K562 (cell line): Measurements from ENCODE around the gene FAM193A. TPM values are rescaled to one million over a fixed set of nuclear protein-coding genes. Genes with fewer than 3 reads are reported as not detected.

Source experiments
- ATAC-seq: fragments of 200-7000 bp; cut with Tn5 transposase; 3 replicates; pipeline ENCODE4 v1.9.1; 2020; ENCODE audit warnings: moderate library complexity
- BruUV-seq: library from RNA; stranded (reverse); fragments of 400-500 nt; replicated peaks from 2 replicates; lab custom pipeline; 2021; lab: Mats Ljungman, UMichigan
- CTCF ChIA-PET: fragments of 300-600 bp; formaldehyde crosslinking; extraction: SDS; loops from one replicate; lab custom pipeline; 2021; ENCODE audit warnings: low intra/inter-chr PET ratio; lab: Yijun Ruan, JAX
- POLR2A ChIA-PET: fragments of 300-600, 350-650 bp; sonication (Branson Sonifier 250); formaldehyde crosslinking; extraction: SDS; loops from one replicate; lab custom pipeline; 2021; ENCODE audit warnings: antibody characterized with exemption, inconsistent platforms; lab: Yijun Ruan, JAX
- DNase-seq, 4 experiments: peaks; one replicate each; pipeline versions ENCODE4 v3.0.0 to v3.0.0-alpha.2; 2011 to 2018; ENCODE audit warnings: low spot score in 3 of 4, mixed read lengths in 3 of 4; ENCODE audit errors: extremely low read depth in 1 of 4
- FAIRE-seq: peaks from 2 replicates; lab custom pipeline; 2011; peaks lifted over from hg19 to GRCh38; lab: Jason Lieb, UNC
- H2AFZ ChIP-seq: 2 replicates; pipeline ENCODE4 v1.6.0; 2011; ENCODE audit warnings: low read depth, low read length, control low read depth, inconsistent platforms
- H3K27ac ChIP-seq: fragments of 200-600 bp; 3 replicates; pipeline ENCODE4 v1.8.0; 2011; ENCODE audit warnings: low read depth, mild to moderate bottlenecking, control low read depth, inconsistent platforms, low read length, moderate library complexity, mixed read lengths; ENCODE audit errors: extremely low read depth
- H3K27me3 ChIP-seq, 2 experiments: fragments of 300-600 bp in 1 of 2; 2 replicates in 1 of 2; 3 replicates in 1 of 2; pipeline versions ENCODE4 v1.6.0 to v1.8.0; 2011; ENCODE audit warnings: inconsistent platforms in 2 of 2, low read length in 2 of 2, mild to moderate bottlenecking in 1 of 2, mixed read lengths in 1 of 2, moderate library complexity in 1 of 2; ENCODE audit not compliant: control insufficient read depth in 2 of 2, insufficient read depth in 2 of 2
- H3K36me3 ChIP-seq: fragments of 300-600 bp; 3 replicates; pipeline ENCODE4 v1.8.0; 2011; ENCODE audit warnings: mild to moderate bottlenecking, low read length, inconsistent platforms; ENCODE audit not compliant: control insufficient read depth, insufficient read depth
- H3K4me1 ChIP-seq, 2 experiments: fragments of 200-600 bp in 1 of 2; replicated peaks in 1 of 2; 2 replicates in 1 of 2; 3 replicates in 1 of 2; pipeline versions ENCODE4 v1.5.1 to v1.8.0; 2011; ENCODE audit warnings: inconsistent platforms in 2 of 2, low read length in 2 of 2, mild to moderate bottlenecking in 1 of 2, mixed read lengths in 1 of 2, moderate library complexity in 1 of 2; ENCODE audit not compliant: control insufficient read depth in 2 of 2, insufficient read depth in 2 of 2
- H3K4me2 ChIP-seq: 2 replicates; pipeline ENCODE4 v1.6.1; 2011; ENCODE audit warnings: low read length, control low read depth, inconsistent platforms, mixed read lengths; ENCODE audit not compliant: insufficient read depth
- H3K4me3 ChIP-seq: fragments of 200-600 bp; sonication (generic), shearing (Covaris generic); 2 replicates; pipeline ENCODE4 v1.5.1; 2016; ENCODE audit warnings: control low read depth, inconsistent platforms
- H3K79me2 ChIP-seq: fragments of 200-600 bp; 3 replicates; pipeline ENCODE4 v1.8.0; 2011; ENCODE audit warnings: low read length, inconsistent platforms; ENCODE audit not compliant: control insufficient read depth, insufficient read depth
- H3K9ac ChIP-seq, 2 experiments: 2 replicates each; pipeline versions ENCODE4 v1.6.0 to v1.6.1; 2011; ENCODE audit warnings: low read depth in 2 of 2, low read length in 2 of 2, control low read depth in 1 of 2, inconsistent platforms in 1 of 2, mild to moderate bottlenecking in 1 of 2, mixed read lengths in 1 of 2; ENCODE audit not compliant: insufficient read depth in 1 of 2
- H3K9me1 ChIP-seq: one replicate; pipeline ENCODE4 v1.6.0; 2011; ENCODE audit warnings: inconsistent platforms, mild to moderate bottlenecking, low read length, moderate library complexity; ENCODE audit not compliant: control insufficient read depth, insufficient read depth
- H3K9me3 ChIP-seq: replicated peaks from 2 replicates; pipeline ENCODE4 v1.5.1; 2011; ENCODE audit warnings: low read depth, low read length, inconsistent platforms; ENCODE audit not compliant: control insufficient read depth, insufficient read depth
- H4K20me1 ChIP-seq: replicated peaks from 2 replicates; pipeline ENCODE4 v1.6.1; 2011; ENCODE audit warnings: low read length, inconsistent platforms, mixed read lengths; ENCODE audit not compliant: control insufficient read depth, insufficient read depth
- EGR1 ChIP-seq: fragments of 450-650 bp; conservative IDR thresholded peaks from 2 replicates; pipeline ENCODE4 v1.6.1; 2017; ENCODE audit warnings: mild to moderate bottlenecking
- ESRRA ChIP-seq: fragments of 450-650 bp; IDR thresholded peaks from 2 replicates; pipeline ENCODE4 v1.6.1; 2014; ENCODE audit warnings: low read depth, mild to moderate bottlenecking, moderate library complexity, borderline replicate concordance
- HOXB6 ChIP-seq: fragments of 250-450 bp; sonication (Bioruptor Pico); IDR thresholded peaks from 2 replicates; pipeline ENCODE4 v1.5.1; 2022; ENCODE audit warnings: mild to moderate bottlenecking, borderline replicate concordance
- MTA2 ChIP-seq: fragments of 450-650 bp; IDR thresholded peaks from 2 replicates; pipeline ENCODE4 v1.6.1; 2016; ENCODE audit warnings: low read depth
- NR2C2 ChIP-seq, 2 experiments: fragments of 200-800 bp in 1 of 2; sonication (Bioruptor generic) in 1 of 2; sonication (generic) in 1 of 2; formaldehyde crosslinking in 1 of 2; IDR thresholded peaks; 2 replicates each; pipeline versions ENCODE4 v1.6.1 to v1.8.0; 2016 to 2022; ENCODE audit warnings: mild to moderate bottlenecking in 1 of 2, missing compliant biosample characterization in 1 of 2, missing genetic modification characterization in 1 of 2, missing genetic modification reagents in 1 of 2
- REST ChIP-seq, 2 experiments: fragments of 450-650 bp; formaldehyde crosslinking in 1 of 2; IDR thresholded peaks; 2 replicates each; pipeline versions ENCODE4 v1.4.0 to v1.6.1; 2014 to 2020; ENCODE audit warnings: mild to moderate bottlenecking in 2 of 2, borderline replicate concordance in 1 of 2, low read depth in 1 of 2
- SP2 ChIP-seq: IDR thresholded peaks from 2 replicates; pipeline ENCODE4 v1.6.1; 2011; ENCODE audit warnings: mild to moderate bottlenecking, low read depth, low read length, moderate library complexity; ENCODE audit not compliant: poor library complexity, severe bottlenecking; ENCODE audit errors: extremely low read depth
- ZNF354B ChIP-seq: fragments of 250-450 bp; sonication (Bioruptor Pico); IDR thresholded peaks from 2 replicates; pipeline ENCODE4 v1.4.0; 2020
- ZNF589 ChIP-seq: fragments of 200-800 bp; sonication (Bioruptor generic); IDR thresholded peaks from 2 replicates; pipeline ENCODE4 v1.6.1; 2016; ENCODE audit warnings: low read depth, missing genetic modification characterization, missing compliant biosample characterization
- WGBS: fragments of 100-300 bp; shearing (Covaris generic); methylation state at CpG from one replicate; pipeline ENCODE4 v1.1.6; 2016; ENCODE audit warnings: low coverage, mixed read lengths; ENCODE audit not compliant: insufficient coverage; ENCODE audit errors: missing lambda C conversion rate; 5-methylcytosine and 5-hydroxymethylcytosine counted together
- in situ Hi-C: fragments of 300-500 bp; cut with MboI; formaldehyde crosslinking; loops from 4 replicates; pipeline ENCODE4 v1.15.0; 2018; ENCODE audit warnings: inconsistent platforms, mixed read lengths
- intact Hi-C: fragments of 100-400 bp; cut with micrococcal nuclease; formaldehyde crosslinking; loops from 2 replicates; pipeline ENCODE4 v1.14.2; 2022
- polyA plus RNA-seq, 8 experiments: library from polyadenylated mRNA; depleted of rRNA in 4 of 8; stranded (reverse) in 5 of 8; unstranded in 3 of 8; fragments of >200 nt; fragmentation: Nextera tagmentation in 2 of 8; fragmentation: Illumina TruSeq in 1 of 8; extraction: Ambion mirVana in 2 of 8; extraction: Trizol in 1 of 8; gene quantifications; 2 replicates each; pipeline versions ENCODE4 v1.2.1 to v1.2.3, GENCODE V29; 2011 to 2014; ENCODE audit warnings: inconsistent platforms in 1 of 8, missing spikeins in 1 of 8
- total RNA-seq, 7 experiments: library from RNA; depleted of rRNA in 6 of 7; stranded (reverse); fragments of >200 nt in 6 of 7; fragmentation: Illumina TruSeq in 2 of 7; extraction: Trizol in 2 of 7; gene quantifications; 2 replicates each; pipeline versions ENCODE4 v1.2.1 to v1.2.3, GENCODE V29; 2011 to 2021; ENCODE audit warnings: low replicate concordance in 1 of 7
- TF ChIP-seq, protein P1 (sequence below): sonication (generic); IDR thresholded peaks from 2 replicates; pipeline ENCODE4 v1.6.1; 2016

FAM193A gene
- total and polyA plus RNA-seq, 9 of the 15 experiments (the other 6 are each of a cell fraction or from before 2014, with no cell fraction given), result 0.46 to 24.6 (median 9.6) TPM

- H3K9me1 ChIP-seq, result peaks cover 2% of the 10 kb centered on the region
- peaks cover 12% of the 10 kb centered on the region; the same call in 1 of the 3 replicates for H3K79me2 ChIP-seq
- H3K36me3 ChIP-seq, result peaks cover 69% of the 10 kb centered on the region; the same call in 2 of the 3 replicates
- intact Hi-C loops (no loop called here), in situ Hi-C loops (no loop called here)
- FAIRE-seq (peak; percentile 56), ATAC-seq (peak; percentile 63), DNase-seq (peak in 2 of 4 experiments; percentile 41 to 59)
- no peaks in the 10 kb centered on the region; the same call in none of the 2 replicates for H4K20me1 ChIP-seq
- ChIA-PET CTCF (no interaction called here), POLR2A (interaction anchor here (0.7 to 1.4 kb wide), 4 partner anchors 10 to 19 kb away, joined by 3 to 5 read pairs (median 4); partner anchors contain the start of gene TNIP2)
- no peak overlapping the region for H3K4me2 ChIP-seq
- H3K27me3 ChIP-seq, result no peaks in the 10 kb centered on the region
- WGBS, result 59% methylated on average over 16 of the region's 21 CpGs
- no peak overlapping the region for H3K4me3 ChIP-seq
- H3K9ac ChIP-seq, result peak overlapping the region in 1 of 2 experiments; percentile 55; a peak in 2 of 4 replicates
- no peak overlapping the region for H2AFZ ChIP-seq
- H3K27ac ChIP-seq, result no peak overlapping the region; the same call in 2 of the 3 replicates
- H3K9me3 ChIP-seq, result no peaks in the 10 kb centered on the region
- peaks cover 2 to 20% of the 10 kb centered on the region in 2 experiments; a peak in 3 of 5 replicates for H3K4me1 ChIP-seq
- BruUV-seq, result no TSS peak
- TF ChIP-seq ESRRA, result no peak
- no peak for TF ChIP-seq HOXB6 (CRISPR knock-in tag)
- TF ChIP-seq EGR1, result 0 out of 2 replicates have a peak, but pooled peaks have one; percentile 13
- TF ChIP-seq, protein P1, sequence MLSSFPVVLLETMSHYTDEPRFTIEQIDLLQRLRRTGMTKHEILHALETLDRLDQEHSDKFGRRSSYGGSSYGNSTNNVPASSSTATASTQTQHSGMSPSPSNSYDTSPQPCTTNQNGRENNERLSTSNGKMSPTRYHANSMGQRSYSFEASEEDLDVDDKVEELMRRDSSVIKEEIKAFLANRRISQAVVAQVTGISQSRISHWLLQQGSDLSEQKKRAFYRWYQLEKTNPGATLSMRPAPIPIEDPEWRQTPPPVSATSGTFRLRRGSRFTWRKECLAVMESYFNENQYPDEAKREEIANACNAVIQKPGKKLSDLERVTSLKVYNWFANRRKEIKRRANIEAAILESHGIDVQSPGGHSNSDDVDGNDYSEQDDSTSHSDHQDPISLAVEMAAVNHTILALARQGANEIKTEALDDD, result no peak
- no peak for TF ChIP-seq NR2C2 (CRISPR knock-in tag; IDR thresholded peaks at IDR 0.05)
- TF ChIP-seq NR2C2 (tag; IDR thresholded peaks at IDR 0.05), result peak; percentile 38; the same call in 1 of the 2 replicates
- no peak for TF ChIP-seq REST (IDR thresholded peaks at IDR 0.05; ENCODE audit: borderline replicate concordance)
- no peak for TF ChIP-seq REST (CRISPR knock-in tag; IDR thresholded peaks at IDR 0.05; ENCODE audit: low read depth)
- TF ChIP-seq SP2, result no peak
- TF ChIP-seq ZNF354B, result no peak
- no peak for TF ChIP-seq ZNF589
- no peak for TF ChIP-seq MTA2
These were observed 209.7 kb downstream of the FAM193A start for GRCh38 chr4:2745981-2746806.
